Glomerular visceral epithelial cell (primary cell): ENCODE measurements around the gene ANO7.

ENCODE experiments used
- DNase-seq: peaks from one replicate; pipeline ENCODE4 v3.0.0-alpha.2; 2016; ENCODE audit errors: extremely low spot score

Gene ANO7

DNA sequence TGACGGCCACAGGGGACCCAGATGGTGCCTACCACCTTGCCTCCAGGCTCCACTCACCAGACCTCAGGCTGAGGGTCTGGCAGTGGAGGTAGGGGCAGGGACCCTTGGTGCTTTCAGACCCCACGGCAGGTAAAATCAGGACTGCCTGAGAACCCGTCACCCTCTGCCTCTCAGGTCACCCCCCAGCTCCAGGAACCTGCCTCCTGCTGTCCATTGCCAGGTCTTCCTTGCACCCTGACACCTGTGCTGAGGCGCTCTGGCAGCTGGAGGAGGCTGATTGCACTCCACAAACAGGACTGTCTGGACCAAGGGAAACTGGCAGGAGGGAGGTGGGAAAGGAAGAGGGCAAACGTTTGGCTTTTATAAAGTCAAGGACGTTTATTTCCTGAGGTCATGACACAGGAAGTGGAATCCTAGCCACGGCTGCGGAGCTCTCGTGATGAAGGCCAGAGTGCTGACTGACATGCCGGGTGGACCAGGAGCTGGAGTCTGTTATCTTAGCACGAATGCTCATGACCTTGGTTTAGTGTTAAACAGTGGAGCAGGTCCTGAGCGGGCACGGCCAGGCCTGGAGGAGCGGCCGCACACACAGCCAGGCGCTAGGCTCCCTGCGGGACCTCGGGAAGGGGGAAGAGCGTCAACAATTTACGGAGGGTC lies 40.5 kb downstream of the ANO7 start:
- no peak for DNase-seq

GRCh38 chr2:241229563-241230401 lies 41.3 kb downstream of the ANO7 start:
- no peak for DNase-seq

DNA sequence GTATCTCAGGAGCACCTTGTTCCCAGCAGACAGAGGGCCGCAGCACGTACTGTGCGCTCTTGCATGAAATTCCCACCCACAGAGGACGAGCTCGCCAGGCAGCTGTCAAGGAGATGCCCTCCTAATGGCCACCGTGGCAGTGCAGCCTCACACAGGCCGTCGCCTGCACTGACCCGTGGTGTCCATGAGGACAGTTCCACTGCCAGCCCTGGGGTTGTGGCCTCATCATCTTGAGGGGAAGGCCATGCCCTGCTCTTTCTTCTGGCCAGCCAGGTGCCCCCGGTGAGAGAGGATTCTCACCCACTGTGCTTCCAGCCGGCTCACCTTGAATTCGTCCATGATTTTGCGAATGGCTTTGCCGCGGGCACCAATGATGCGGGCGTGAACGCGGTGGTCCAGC lies 42.0 kb downstream of the ANO7 start:
- DNase-seq = no peak

GRCh38 chr2:241232736-241233575 lies 44.5 kb downstream of the ANO7 start:
- DNase-seq = no peak

- DNase-seq = no peak
These were observed 45.8 kb downstream of the ANO7 start for GRCh38 chr2:241234066-241234790.

DNA sequence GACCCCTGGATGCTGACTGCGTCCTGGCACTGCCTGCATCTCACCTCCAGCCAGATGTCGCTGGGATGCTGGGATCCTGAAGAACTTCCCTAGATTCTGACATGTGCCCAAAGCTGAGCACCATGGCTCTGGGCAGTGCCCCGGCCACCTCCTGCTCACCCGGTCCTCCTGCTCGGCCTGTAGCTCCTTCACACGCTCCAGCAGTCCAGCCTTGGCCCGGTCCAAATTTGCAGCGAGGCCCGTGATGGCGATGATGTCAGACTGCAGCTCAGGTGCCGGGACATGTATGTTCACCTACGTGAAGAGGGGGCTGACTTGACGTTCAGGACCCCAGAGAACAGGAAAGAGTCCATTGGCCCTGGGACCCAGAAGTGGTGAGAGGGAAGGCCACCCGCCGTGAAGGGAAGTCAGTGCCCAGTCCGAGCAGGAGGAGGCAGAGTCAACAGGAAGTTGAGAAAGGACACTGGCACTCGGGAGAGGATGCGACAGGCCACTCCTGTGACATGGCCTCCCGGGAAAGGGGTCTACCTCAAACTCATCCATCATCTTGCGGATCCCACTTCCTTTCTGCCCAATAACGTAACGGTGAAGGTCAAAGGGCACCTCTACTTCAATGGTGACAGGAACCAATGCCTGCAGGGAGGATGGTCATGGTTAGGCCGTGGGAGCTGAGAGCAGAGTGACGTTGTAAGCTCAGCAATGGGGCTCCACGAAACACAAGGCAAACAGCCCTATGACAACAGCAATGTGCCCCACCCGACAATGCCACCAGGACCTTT lies 46.7 kb downstream of the ANO7 start:
- no peak for DNase-seq

- no peak for DNase-seq
These were observed 47.5 kb downstream of the ANO7 start for GRCh38 chr2:241235859-241236593.

DNA sequence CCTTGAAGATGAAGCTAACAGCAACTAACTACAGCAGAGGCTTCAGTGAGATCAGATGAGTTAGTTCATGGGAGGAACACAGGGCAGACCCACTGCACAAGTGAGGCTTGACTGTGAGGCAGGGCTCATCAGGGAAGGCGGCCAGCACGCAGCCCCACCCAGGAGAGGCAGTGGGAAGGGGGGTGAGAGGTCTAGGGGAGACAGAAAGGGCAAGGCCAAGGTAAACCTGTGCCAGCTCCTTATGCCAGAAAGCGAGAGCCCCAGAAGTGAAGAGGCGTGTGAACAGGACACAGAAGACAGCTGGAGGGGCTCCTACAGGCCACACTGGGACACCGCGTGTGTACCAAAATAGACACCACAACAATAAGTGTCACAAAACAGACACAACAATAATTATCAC lies 48.6 kb downstream of the ANO7 start:
- DNase-seq = no peak

GRCh38 chr2:241237949-241238371 lies 49.5 kb downstream of the ANO7 start:
- no peak for DNase-seq

- no peak for DNase-seq
These were observed 50.3 kb downstream of the ANO7 start for GRCh38 chr2:241238693-241239198.

DNA sequence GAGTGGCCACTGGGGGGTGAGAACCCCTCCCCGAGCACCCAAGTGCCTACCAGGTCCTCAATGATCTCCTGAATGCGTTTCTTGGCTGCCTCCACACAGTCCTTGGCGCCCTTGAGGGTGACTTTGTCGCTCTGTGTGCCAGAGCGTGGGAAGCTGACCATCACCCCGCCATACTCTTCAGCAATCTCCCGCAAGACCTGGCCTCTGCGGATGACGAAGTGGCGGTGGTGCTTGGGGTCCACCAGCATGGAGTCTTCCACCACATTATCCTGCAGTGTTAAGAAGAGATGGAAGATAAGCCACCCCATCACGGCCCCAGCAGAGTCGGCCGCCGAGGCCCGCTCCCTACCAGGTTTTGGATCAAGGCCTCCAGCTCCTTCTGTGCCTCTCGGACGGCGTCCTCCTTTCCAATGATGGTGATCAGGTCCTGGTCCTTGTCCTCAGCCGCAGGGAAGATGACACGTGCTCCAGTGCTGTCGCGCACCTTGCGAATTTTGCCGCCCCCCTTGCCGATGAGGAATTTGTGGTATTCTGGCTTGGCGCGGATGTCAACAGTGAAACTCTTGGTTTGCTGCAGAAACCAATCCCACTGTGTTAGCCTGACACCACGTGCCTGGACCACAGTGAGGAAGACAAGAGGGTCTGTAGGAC lies 51.2 kb downstream of the ANO7 start:
- DNase-seq = no peak

GRCh38 chr2:241240320-241241004 lies 52.0 kb downstream of the ANO7 start:
- no peak for DNase-seq

DNA sequence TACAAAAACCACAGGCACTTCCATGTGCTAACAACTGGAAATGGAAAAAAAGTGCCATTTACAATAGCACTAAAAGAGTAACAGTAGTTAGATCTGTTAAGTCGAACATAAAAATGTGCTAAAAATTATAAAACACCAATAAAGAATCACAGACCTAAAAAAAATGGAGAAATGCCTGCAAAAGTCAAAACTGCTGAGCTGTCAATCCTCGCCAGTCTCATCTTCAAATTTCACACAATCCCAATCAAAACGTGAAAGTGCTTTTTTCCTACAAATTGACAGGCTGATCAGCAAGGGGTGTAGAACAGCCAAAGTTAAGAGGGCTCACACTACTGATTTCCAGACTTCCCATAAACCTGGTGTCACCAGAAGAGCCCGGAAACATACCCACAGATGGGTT lies 53.2 kb downstream of the ANO7 start:
- DNase-seq = no peak

DNA sequence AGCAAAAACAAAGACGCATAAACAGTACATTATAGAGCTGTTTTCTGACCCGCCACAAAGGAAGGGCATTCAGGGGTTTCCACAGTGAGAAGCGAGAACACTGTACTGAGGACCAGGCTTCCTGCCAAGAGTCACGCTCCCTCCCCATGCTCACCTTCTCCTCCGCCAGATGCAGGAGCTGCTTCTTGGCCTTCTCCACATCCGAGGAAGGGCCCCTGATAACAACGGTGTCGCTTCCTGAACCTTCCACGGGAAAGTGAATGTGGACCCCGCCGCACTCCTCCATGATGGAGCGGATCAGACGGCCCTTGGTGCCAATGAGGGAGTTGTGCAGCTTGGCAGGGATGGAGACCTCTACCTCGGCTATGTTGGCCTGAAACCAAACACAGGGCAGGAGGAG lies 53.8 kb downstream of the ANO7 start:
- no peak for DNase-seq

DNA sequence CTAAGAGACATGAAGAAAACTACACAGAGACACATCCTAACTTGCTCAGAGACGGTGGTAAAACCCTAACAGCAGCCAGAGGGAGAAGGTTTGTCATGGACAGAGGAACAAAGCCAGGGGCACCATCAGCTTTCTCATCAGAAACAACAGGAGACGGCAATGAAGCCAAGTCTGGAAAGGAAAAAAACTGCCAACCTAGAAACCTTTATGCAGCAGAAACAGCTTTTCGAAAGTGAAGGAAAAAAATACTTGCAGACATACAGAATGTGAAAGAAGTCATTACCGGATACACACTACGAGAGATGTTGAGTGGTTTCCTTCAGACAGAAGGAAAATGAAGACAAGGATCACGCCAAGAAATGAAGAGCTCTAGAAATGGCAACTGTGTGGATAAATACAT lies 55.9 kb downstream of the ANO7 start:
- DNase-seq = no peak

DNA sequence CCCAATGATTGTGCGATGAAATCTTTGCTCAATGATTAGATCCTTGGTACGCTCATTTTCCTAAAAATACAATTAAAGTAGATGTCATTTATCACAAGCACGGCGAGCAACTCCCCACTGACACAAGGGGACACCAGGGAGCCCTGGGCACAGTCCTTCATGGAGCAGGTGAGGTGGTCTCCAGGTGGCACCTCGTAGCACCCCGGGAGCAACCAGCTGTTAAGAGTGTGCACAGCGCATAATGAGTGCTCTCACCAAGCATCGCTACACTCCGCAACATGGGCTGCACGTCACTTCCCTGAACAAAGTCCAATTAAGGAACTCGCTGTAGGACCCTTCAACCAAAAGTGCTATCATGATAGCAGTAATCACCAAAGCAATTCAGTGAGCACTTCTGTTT lies 59.8 kb downstream of the ANO7 start:
- no peak for DNase-seq

DNA sequence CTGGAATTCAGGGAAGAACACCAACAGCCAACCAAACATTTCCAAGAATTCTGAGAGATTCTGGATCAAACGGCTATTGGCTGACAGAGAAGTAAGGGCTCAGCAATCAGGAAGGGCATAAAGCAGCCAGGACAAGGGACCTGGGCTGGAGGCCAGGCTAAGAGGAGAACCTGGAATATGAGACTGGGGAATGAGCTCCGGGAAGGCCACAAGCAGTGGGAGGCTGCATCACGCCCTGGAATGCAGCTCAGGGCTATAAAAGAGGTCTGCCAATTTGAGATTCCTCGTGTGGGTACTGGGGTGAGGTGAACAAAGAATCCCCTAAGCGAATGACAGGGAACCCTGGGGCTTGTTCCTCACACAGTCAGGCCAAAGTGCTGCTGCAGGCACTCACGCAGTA lies 60.4 kb downstream of the ANO7 start:
- no peak for DNase-seq

- no peak for DNase-seq
These were observed 61.2 kb downstream of the ANO7 start for GRCh38 chr2:241249654-241250053.
